ENCODE measurements around the gene ATG3.

DNA sequence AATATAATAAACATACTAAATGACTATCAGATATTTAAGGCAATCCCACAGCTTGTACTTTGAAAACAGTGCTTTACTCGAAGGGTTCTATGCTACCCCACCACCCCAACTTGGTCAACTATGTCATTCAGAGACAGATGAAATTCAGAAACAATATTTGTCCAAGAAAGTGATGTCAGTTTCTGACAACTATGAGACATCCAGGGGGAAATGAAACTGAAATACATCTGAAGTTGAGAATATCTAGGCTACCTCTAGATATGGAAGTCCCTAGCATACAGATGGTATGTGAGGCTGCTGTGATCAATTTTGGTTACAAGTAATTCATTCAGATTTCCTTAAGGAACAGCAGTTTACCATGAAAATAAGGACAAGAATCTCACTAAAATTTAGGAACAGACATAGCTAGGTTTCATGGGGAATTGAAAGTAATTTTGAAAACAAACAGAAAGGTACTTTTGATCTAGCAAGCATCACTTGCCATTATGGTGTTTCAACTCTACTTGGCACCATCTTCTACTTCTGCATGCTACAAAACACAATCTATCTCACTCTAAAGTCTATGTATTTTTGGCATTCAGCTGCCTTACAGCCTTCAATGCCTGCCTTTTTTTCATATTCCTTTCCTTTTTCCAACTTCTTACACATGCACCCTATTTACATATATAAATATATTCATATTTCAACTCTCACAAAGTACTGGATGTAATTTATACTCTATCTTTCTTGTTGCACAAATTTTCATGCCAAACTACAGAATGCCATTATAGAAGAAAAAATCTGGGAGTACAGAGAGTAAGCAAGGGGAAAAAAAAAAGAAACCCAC, 21.7 kb downstream of the ATG3 start:
- TF ChIP-seq, protein P1, sequence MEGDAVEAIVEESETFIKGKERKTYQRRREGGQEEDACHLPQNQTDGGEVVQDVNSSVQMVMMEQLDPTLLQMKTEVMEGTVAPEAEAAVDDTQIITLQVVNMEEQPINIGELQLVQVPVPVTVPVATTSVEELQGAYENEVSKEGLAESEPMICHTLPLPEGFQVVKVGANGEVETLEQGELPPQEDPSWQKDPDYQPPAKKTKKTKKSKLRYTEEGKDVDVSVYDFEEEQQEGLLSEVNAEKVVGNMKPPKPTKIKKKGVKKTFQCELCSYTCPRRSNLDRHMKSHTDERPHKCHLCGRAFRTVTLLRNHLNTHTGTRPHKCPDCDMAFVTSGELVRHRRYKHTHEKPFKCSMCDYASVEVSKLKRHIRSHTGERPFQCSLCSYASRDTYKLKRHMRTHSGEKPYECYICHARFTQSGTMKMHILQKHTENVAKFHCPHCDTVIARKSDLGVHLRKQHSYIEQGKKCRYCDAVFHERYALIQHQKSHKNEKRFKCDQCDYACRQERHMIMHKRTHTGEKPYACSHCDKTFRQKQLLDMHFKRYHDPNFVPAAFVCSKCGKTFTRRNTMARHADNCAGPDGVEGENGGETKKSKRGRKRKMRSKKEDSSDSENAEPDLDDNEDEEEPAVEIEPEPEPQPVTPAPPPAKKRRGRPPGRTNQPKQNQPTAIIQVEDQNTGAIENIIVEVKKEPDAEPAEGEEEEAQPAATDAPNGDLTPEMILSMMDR (IDR thresholded peaks at IDR 0.05) = no peak
- no peak for TF ChIP-seq TEAD4 (CRISPR knock-in tag; IDR thresholded peaks at IDR 0.05)
- TF ChIP-seq, protein P2, sequence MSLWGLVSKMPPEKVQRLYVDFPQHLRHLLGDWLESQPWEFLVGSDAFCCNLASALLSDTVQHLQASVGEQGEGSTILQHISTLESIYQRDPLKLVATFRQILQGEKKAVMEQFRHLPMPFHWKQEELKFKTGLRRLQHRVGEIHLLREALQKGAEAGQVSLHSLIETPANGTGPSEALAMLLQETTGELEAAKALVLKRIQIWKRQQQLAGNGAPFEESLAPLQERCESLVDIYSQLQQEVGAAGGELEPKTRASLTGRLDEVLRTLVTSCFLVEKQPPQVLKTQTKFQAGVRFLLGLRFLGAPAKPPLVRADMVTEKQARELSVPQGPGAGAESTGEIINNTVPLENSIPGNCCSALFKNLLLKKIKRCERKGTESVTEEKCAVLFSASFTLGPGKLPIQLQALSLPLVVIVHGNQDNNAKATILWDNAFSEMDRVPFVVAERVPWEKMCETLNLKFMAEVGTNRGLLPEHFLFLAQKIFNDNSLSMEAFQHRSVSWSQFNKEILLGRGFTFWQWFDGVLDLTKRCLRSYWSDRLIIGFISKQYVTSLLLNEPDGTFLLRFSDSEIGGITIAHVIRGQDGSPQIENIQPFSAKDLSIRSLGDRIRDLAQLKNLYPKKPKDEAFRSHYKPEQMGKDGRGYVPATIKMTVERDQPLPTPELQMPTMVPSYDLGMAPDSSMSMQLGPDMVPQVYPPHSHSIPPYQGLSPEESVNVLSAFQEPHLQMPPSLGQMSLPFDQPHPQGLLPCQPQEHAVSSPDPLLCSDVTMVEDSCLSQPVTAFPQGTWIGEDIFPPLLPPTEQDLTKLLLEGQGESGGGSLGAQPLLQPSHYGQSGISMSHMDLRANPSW (CRISPR knock-in tag; conservative IDR thresholded peaks at IDR 0.05; ENCODE audit: low read depth) = no peak
- TF ChIP-seq, protein P3, sequence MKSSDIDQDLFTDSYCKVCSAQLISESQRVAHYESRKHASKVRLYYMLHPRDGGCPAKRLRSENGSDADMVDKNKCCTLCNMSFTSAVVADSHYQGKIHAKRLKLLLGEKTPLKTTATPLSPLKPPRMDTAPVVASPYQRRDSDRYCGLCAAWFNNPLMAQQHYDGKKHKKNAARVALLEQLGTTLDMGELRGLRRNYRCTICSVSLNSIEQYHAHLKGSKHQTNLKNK (CRISPR knock-in tag; IDR thresholded peaks at IDR 0.05) = no peak
- TF ChIP-seq RELA (CRISPR knock-in tag; IDR thresholded peaks at IDR 0.05; ENCODE audit: borderline replicate concordance) = no peak
- TF ChIP-seq IRF2 (CRISPR knock-in tag; IDR thresholded peaks at IDR 0.05; ENCODE audit: borderline replicate concordance, low read depth) = no peak
